GM12874 (cell line): ENCODE measurements around the gene SP3.

ENCODE experiments used
- TF ChIP-seq, protein P1 (sequence below): IDR thresholded peaks from 2 replicates; pipeline ENCODE4 v1.5.1; 2011; ENCODE audit warnings: low read depth, mild to moderate bottlenecking, control low read depth, low read length, moderate library complexity; ENCODE audit not compliant: insufficient read depth

The SP3 gene

DNA sequence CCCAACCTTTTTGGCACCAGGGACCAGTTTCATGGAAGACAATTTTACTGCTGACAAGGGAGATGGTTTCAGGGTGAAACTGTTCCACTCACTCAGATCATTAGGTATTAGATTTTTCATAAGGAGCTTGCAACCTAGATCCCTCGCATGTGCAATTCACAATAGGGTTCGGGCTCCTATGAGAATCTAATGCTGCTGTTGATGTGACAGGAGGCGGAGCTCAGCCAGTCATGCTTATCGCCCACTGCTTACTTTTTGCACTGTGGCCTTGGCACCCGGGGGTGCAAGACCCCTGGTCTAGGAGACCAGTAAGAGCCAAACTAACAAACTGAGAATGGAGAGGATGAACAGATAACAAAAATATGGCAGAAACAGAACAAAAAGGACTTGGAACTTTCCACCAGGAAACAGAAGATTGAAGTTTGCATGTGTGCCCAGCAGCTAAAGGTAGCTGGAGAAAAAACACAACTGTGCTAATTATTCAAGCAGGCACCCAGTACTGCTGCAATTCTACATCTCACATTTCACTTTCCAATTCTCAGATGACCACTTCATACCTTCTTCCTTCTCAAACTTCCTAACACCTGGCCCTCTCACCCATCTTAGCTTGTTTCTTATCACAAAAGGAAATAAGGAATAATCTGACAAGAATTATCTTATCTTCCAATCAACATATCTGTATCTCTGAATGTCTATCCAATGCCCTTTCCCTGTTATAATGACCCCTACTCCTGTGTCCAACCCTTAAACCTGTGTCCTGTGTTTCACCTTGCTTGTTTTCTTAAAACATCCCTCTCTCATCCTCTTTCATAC is 24.8 kb downstream of the SP3 start:
- TF ChIP-seq, protein P1, sequence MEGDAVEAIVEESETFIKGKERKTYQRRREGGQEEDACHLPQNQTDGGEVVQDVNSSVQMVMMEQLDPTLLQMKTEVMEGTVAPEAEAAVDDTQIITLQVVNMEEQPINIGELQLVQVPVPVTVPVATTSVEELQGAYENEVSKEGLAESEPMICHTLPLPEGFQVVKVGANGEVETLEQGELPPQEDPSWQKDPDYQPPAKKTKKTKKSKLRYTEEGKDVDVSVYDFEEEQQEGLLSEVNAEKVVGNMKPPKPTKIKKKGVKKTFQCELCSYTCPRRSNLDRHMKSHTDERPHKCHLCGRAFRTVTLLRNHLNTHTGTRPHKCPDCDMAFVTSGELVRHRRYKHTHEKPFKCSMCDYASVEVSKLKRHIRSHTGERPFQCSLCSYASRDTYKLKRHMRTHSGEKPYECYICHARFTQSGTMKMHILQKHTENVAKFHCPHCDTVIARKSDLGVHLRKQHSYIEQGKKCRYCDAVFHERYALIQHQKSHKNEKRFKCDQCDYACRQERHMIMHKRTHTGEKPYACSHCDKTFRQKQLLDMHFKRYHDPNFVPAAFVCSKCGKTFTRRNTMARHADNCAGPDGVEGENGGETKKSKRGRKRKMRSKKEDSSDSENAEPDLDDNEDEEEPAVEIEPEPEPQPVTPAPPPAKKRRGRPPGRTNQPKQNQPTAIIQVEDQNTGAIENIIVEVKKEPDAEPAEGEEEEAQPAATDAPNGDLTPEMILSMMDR = no peak

DNA sequence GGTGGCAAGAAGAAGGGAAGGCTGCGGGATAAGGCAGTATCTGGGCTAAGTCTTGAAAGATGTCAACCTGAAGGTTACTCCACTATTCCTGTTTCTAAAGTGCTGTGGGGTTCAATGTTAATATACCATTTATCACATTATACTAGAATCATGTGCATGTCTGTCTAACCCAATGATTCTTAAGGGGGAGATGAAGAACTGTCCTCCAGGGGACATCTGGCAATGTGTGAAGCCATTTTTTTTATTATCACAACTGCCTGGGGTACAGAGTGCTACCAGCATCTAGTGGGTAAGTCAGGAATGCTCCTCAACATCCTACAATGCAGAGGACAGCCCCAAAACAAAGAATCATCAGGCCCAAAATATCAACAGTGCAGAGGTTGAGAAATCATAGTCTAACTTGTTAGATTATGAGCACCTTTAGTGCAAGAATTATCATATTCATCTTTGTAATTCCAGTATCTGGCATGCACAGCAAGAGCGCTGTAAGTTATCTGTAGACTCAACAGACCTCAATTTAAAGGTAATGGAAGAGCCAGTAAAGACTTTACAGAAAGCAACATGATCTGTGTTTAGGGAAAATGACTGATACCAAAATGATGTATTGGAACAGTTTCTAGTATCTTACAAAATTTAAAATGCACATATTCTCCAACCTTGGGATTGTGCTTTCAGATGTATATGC is 26.3 kb downstream of the SP3 start:
- TF ChIP-seq, protein P1 = no peak

GRCh38 chr2:173935305-173935704 is 29.9 kb downstream of the SP3 start:
- TF ChIP-seq, protein P1 = no peak

- TF ChIP-seq, protein P1 = no peak
Observed at GRCh38 chr2:173934895-173935294, 30.3 kb downstream of the SP3 start.

DNA sequence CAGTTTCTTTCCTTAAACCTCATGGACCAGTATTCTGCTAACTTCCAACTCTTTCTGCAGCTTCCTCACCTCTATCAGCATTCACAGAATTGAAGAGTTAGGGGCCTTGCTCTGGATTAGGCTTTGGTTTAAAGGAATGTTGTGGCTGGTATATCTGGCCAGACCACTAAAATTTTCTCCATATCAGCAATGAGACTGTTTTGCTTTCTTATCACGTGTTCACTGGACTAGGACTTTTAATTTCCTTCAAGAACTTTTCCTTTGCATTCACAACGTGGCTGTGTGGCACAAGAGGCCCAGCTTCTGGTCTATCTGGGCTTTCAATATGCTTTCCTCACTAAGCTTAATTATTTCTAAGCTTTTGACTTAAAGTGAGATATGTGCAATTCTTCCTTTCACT is 33.4 kb downstream of the SP3 start:
- TF ChIP-seq, protein P1 = no peak

DNA sequence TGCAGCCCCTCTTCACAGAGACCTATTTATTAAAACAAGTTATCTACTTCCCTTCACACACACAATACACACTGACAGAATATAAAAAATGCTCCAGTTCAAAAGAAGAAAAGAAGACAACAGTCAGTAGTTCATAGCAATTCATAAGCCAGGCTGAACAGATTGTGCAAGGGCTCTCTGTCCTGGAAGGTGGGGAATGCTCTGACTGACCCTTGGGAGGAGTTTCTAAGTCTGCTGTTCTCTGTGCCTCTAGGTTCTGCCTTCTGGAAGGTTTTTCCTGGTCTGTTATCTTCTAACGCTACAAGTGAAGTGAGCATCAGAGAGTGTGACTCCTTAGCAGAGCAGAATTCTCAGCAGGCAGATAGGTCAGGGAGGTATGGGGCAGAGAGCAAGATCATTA is 35.7 kb downstream of the SP3 start:
- TF ChIP-seq, protein P1 = no peak

GRCh38 chr2:173926875-173927274 is 38.3 kb downstream of the SP3 start:
- TF ChIP-seq, protein P1 = no peak
